ENCODE measurements around the gene SVIL. TPM values are rescaled to one million over a fixed set of nuclear protein-coding genes. Genes with fewer than 3 reads are reported as not detected.

SVIL gene
- polyA plus RNA-seq, 1 donor from 2014 or later: 7.3 TPM

- Histone ChIP-seq H3K36me3 (ENCODE audit: insufficient read depth, low read length) (no peaks in the 10 kb centered on the region), H3K9me2 (ENCODE audit: insufficient read depth, low read length) (no peaks in the 10 kb centered on the region), H4K20me1 (ENCODE audit: insufficient read depth) (no peaks in the 10 kb centered on the region), H3K27ac (ENCODE audit: low read length) (no peak overlapping the region), H3K79me2 (replicated peaks; ENCODE audit: insufficient read depth, low read length) (no peaks in the 10 kb centered on the region), H3K4me2 (ENCODE audit: low read length) (no peak overlapping the region), H3F3A (ENCODE audit: insufficient read depth, low read length, poor library complexity, severe bottlenecking) (no peaks in the 10 kb centered on the region), H3K9ac (ENCODE audit: low read length) (no peak overlapping the region), H3K27me3 (ENCODE audit: insufficient read depth, low read depth, low read length) (no peaks in the 10 kb centered on the region), H2AFZ (ENCODE audit: low read depth, low read length) (no peak overlapping the region), H3K9me3 (ENCODE audit: low read length) (no peaks in the 10 kb centered on the region), H3K4me3 (ENCODE audit: low read length) (no peak overlapping the region)
- TF ChIP-seq SMC3 (conservative IDR thresholded peaks at IDR 0.05; ENCODE audit: poor library complexity): no peak
- TF ChIP-seq, protein P1, sequence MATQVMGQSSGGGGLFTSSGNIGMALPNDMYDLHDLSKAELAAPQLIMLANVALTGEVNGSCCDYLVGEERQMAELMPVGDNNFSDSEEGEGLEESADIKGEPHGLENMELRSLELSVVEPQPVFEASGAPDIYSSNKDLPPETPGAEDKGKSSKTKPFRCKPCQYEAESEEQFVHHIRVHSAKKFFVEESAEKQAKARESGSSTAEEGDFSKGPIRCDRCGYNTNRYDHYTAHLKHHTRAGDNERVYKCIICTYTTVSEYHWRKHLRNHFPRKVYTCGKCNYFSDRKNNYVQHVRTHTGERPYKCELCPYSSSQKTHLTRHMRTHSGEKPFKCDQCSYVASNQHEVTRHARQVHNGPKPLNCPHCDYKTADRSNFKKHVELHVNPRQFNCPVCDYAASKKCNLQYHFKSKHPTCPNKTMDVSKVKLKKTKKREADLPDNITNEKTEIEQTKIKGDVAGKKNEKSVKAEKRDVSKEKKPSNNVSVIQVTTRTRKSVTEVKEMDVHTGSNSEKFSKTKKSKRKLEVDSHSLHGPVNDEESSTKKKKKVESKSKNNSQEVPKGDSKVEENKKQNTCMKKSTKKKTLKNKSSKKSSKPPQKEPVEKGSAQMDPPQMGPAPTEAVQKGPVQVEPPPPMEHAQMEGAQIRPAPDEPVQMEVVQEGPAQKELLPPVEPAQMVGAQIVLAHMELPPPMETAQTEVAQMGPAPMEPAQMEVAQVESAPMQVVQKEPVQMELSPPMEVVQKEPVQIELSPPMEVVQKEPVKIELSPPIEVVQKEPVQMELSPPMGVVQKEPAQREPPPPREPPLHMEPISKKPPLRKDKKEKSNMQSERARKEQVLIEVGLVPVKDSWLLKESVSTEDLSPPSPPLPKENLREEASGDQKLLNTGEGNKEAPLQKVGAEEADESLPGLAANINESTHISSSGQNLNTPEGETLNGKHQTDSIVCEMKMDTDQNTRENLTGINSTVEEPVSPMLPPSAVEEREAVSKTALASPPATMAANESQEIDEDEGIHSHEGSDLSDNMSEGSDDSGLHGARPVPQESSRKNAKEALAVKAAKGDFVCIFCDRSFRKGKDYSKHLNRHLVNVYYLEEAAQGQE (IDR thresholded peaks at IDR 0.05; ENCODE audit: borderline replicate concordance): no peak
- no peak for TF ChIP-seq CTCF (IDR thresholded peaks at IDR 0.05; ENCODE audit: poor library complexity, severe bottlenecking)
- TF ChIP-seq POLR2AphosphoS5 (IDR thresholded peaks at IDR 0.05): no peak
- no peak for TF ChIP-seq RAD21 (conservative IDR thresholded peaks at IDR 0.05)
- no peak for TF ChIP-seq TAF1 (IDR thresholded peaks at IDR 0.05; ENCODE audit: low read depth)
- no peak for TF ChIP-seq EP300 (conservative IDR thresholded peaks at IDR 0.05; ENCODE audit: poor library complexity, severe bottlenecking)
- TF ChIP-seq MXI1 (conservative IDR thresholded peaks at IDR 0.05; ENCODE audit: poor library complexity, severe bottlenecking): no peak
Observed at GRCh38 chr10:29609696-29610095, 25.1 kb downstream of the SVIL start.

- Histone ChIP-seq H2AFZ (ENCODE audit: low read depth, low read length) (no peak overlapping the region), H3K36me3 (ENCODE audit: insufficient read depth, low read length) (no peaks in the 10 kb centered on the region), H3K27me3 (ENCODE audit: insufficient read depth, low read depth, low read length) (no peaks in the 10 kb centered on the region), H3K4me2 (ENCODE audit: low read length) (no peak overlapping the region), H3K79me2 (replicated peaks; ENCODE audit: insufficient read depth, low read length) (no peaks in the 10 kb centered on the region), H3K27ac (ENCODE audit: low read length) (no peak overlapping the region), H3K9ac (ENCODE audit: low read length) (no peak overlapping the region), H3K9me2 (ENCODE audit: insufficient read depth, low read length) (no peaks in the 10 kb centered on the region), H3F3A (ENCODE audit: insufficient read depth, low read length, poor library complexity, severe bottlenecking) (no peaks in the 10 kb centered on the region), H3K9me3 (ENCODE audit: low read length) (no peaks in the 10 kb centered on the region), H3K4me3 (ENCODE audit: low read length) (no peak overlapping the region), H4K20me1 (ENCODE audit: insufficient read depth) (no peaks in the 10 kb centered on the region)
- no peak for TF ChIP-seq CTCF (IDR thresholded peaks at IDR 0.05; ENCODE audit: poor library complexity, severe bottlenecking)
- TF ChIP-seq SMC3 (conservative IDR thresholded peaks at IDR 0.05; ENCODE audit: poor library complexity): no peak
- TF ChIP-seq, protein P1 (IDR thresholded peaks at IDR 0.05; ENCODE audit: borderline replicate concordance): no peak
- TF ChIP-seq POLR2AphosphoS5 (IDR thresholded peaks at IDR 0.05): no peak
- TF ChIP-seq TAF1 (IDR thresholded peaks at IDR 0.05; ENCODE audit: low read depth): no peak
- no peak for TF ChIP-seq EZH2 (IDR thresholded peaks at IDR 0.05; ENCODE audit: borderline replicate concordance, insufficient read depth, low read length, poor library complexity, severe bottlenecking)
- no peak for TF ChIP-seq RAD21 (conservative IDR thresholded peaks at IDR 0.05)
- no peak for TF ChIP-seq MXI1 (conservative IDR thresholded peaks at IDR 0.05; ENCODE audit: poor library complexity, severe bottlenecking)
- no peak for TF ChIP-seq EP300 (conservative IDR thresholded peaks at IDR 0.05; ENCODE audit: poor library complexity, severe bottlenecking)
Observed at GRCh38 chr10:29608476-29609301, 26.1 kb downstream of the SVIL start.
